ENCODE data around the gene PIH1D1. TPM values are rescaled to one million over a fixed set of nuclear protein-coding genes. Genes with fewer than 3 reads are reported as not detected.

PIH1D1 gene
- total and polyA plus RNA-seq, 2 of the 8 experiments (the other 6 are each of a cell fraction or from before 2014, with no cell fraction given) = 146 to 195 TPM

- Histone ChIP-seq H3K14ac (ENCODE audit: insufficient read length) (no peak overlapping the region), H4K5ac (ENCODE audit: insufficient read length, low read depth, low read length) (no peak overlapping the region), H3K23me2 (ENCODE audit: low read depth, low read length) (no peaks in the 10 kb centered on the region), H3K27me3 (replicated peaks in 1 of 4; ENCODE audit: control insufficient read depth in 3 of 4, extremely low read depth in 1 of 4, insufficient read depth in 3 of 4, low read length in 3 of 4) (no peaks in the 10 kb centered on the region), H2BK120ac (replicated peaks; ENCODE audit: low read depth, low read length) (no peak overlapping the region), H3K36me3 (ENCODE audit: control insufficient read depth in 2 of 4, insufficient read depth in 4 of 4, low read length in 3 of 4) (peaks cover 0 to 12% (median 6%) of the 10 kb centered on the region in 4 experiments; a peak in 4 of 8 replicates), H3K23ac (ENCODE audit: insufficient read length) (no peak overlapping the region), H3K79me1 (ENCODE audit: low read depth, low read length) (no peaks in the 10 kb centered on the region; the same call in 1 of the 2 replicates), H3K56ac (replicated peaks; ENCODE audit: insufficient read length, low read depth, low read length) (no peak overlapping the region), H4K8ac (ENCODE audit: extremely low read depth, insufficient read depth, low read length) (no peak overlapping the region), H2BK12ac (ENCODE audit: low read depth, low read length) (0 out of 2 replicates have a peak overlapping the region, but pooled peaks have one; percentile 27), H3K18ac (ENCODE audit: extremely low read depth, low read length) (no peak overlapping the region), H3K4ac (replicated peaks; ENCODE audit: insufficient read length, low read depth, low read length) (no peak overlapping the region), H3K9ac (replicated peaks in 1 of 4; ENCODE audit: extremely low read depth in 1 of 4, low read depth in 3 of 4, low read length in 3 of 4) (no peak overlapping the region), H3K4me1 (replicated peaks in 1 of 4; ENCODE audit: control insufficient read depth in 3 of 4, insufficient read depth in 4 of 4, low read length in 3 of 4) (no peaks in the 10 kb centered on the region), H3K4me3 (ENCODE audit: extremely low read depth in 1 of 4, insufficient read depth in 2 of 4, low read depth in 3 of 4, low read length in 4 of 4) (no peak overlapping the region), H3K9me3 (ENCODE audit: insufficient read depth in 2 of 2, low read depth in 1 of 2, low read length in 1 of 2) (no peaks in the 10 kb centered on the region), H2BK15ac (ENCODE audit: low read length) (no peak overlapping the region), H3K4me2 (ENCODE audit: insufficient read depth in 1 of 2, low read depth in 2 of 2, low read length in 2 of 2) (no peak overlapping the region), H3K79me2 (ENCODE audit: control insufficient read depth in 1 of 2, insufficient read depth in 2 of 2, low read length in 2 of 2) (no peaks in the 10 kb centered on the region), H2BK20ac (ENCODE audit: low read length) (no peak overlapping the region), H4K20me1 (replicated peaks in 1 of 2; ENCODE audit: control insufficient read depth in 1 of 2, insufficient read depth in 2 of 2, low read length in 2 of 2) (no peaks in the 10 kb centered on the region), H3K27ac (ENCODE audit: low read depth, low read length) (no peak overlapping the region), H2AK5ac (ENCODE audit: low read depth, low read length) (no peak overlapping the region), H2AFZ (ENCODE audit: low read length) (no peak overlapping the region), H4K91ac (replicated peaks; ENCODE audit: insufficient read length, low read length) (no peak overlapping the region), H2BK5ac (ENCODE audit: low read depth, low read length) (no peak overlapping the region)
- CTCF ChIA-PET (ENCODE audit: partially characterized antibody) = interaction anchor here (4.8 kb wide), 1 partner anchor 11 kb away, joined by 28 read pairs; the partner anchor contains the start of gene FLT3LG
- DNase-seq (ENCODE audit: low read depth in 1 of 2, low spot score in 2 of 2) (no peak), FAIRE-seq (no peak)
- WGBS, 2 experiments (ENCODE audit: extremely low coverage in 1 of 2, insufficient coverage in 1 of 2, insufficient read length in 1 of 2, insufficient replicate concordance in 2 of 2, low coverage in 1 of 2, low lambda C conversion rate in 2 of 2, missing lambda C conversion rate in 1 of 2) = 92% methylated on average over 33 of the region's 37 CpGs; no CpG with 5 or more reads in 1 of the 2 experiments
- POLR2A ChIA-PET (ENCODE audit: partially characterized antibody) = no interaction called here
- TF ChIP-seq KDM5A (IDR thresholded peaks at IDR 0.05; ENCODE audit: low read length) = no peak
- TF ChIP-seq EZH2 (IDR thresholded peaks at IDR 0.05; ENCODE audit: low read depth, low read length, severe bottlenecking) = no peak
- no peak for TF ChIP-seq SUZ12 (IDR thresholded peaks at IDR 0.05; ENCODE audit: low read length)
- TF ChIP-seq MAFK (IDR thresholded peaks at IDR 0.05; ENCODE audit: low read depth, low read length) = no peak
- no peak for TF ChIP-seq POLR2A (IDR thresholded peaks at IDR 0.05; ENCODE audit: control extremely low read depth in 1 of 2, low read depth in 2 of 2, low read length in 2 of 2)
- no peak for TF ChIP-seq PHF8 (conservative IDR thresholded peaks at IDR 0.05; ENCODE audit: low read depth, low read length)
Measured at GRCh38 chr19:49461656-49462055, 10.0 kb upstream of the PIH1D1 start.

All from H1 (cell line).